Lower lobe of right lung (tissue), 2 donors: ENCODE results near the gene CYP46A1. TPM values are rescaled to one million over a fixed set of nuclear protein-coding genes. Genes with fewer than 3 reads are reported as not detected.

Source experiments
- ATAC-seq, 2 donors: fragments of 200-7000 bp; cut with Tn5 transposase; one replicate each; pipeline ENCODE4 v1.9.1; 2020 to 2022; ENCODE audit warnings: mild to moderate bottlenecking in 2 of 2, moderate library complexity in 2 of 2
- DNase-seq: peaks from one replicate; pipeline ENCODE4 v3.0.0-alpha.2; 2020
- H3K27ac ChIP-seq: fragments of 200-600 bp; one replicate; pipeline ENCODE4 v1.8.0; 2022
- H3K27me3 ChIP-seq: fragments of 200-600 bp; one replicate; pipeline ENCODE4 v1.8.0; 2022; ENCODE audit warnings: low read depth
- H3K36me3 ChIP-seq: fragments of 200-600 bp; one replicate; pipeline ENCODE4 v1.8.0; 2022; ENCODE audit warnings: mild to moderate bottlenecking
- H3K4me1 ChIP-seq: fragments of 200-600 bp; one replicate; pipeline ENCODE4 v1.8.0; 2022
- H3K4me3 ChIP-seq: fragments of 200-600 bp; one replicate; pipeline ENCODE4 v1.8.0; 2022; ENCODE audit warnings: mild to moderate bottlenecking
- H3K9me3 ChIP-seq: fragments of 200-600 bp; one replicate; pipeline ENCODE4 v1.8.0; 2022
- intact Hi-C: fragments of 100-400 bp; cut with DNase I; formaldehyde crosslinking; loops from one replicate; pipeline ENCODE4 v1.11.0; 2022
- total RNA-seq: library from RNA; stranded (reverse); fragmentation: NEBNext Ultra II Directional; extraction: Animal tissue kit (Norgen Biotek cat#: 25700); gene quantifications from one replicate; pipeline ENCODE4 v1.2.1, GENCODE V29; 2021
- TF ChIP-seq, protein P1 (sequence below): fragments of 200-600 bp; IDR thresholded peaks from one replicate; pipeline ENCODE4 v1.8.0; 2022; ENCODE audit warnings: antibody characterized with exemption, mild to moderate bottlenecking
- donor health status: DM: no; HTN: yes; CAD: no; lungs with severe emphysema.

Gene CYP46A1
- total RNA-seq, 1 donor from 2014 or later = 0.62 TPM

- peaks cover 11% of the 10 kb centered on the region for H3K4me1 ChIP-seq
- H3K27ac ChIP-seq = no peak overlapping the region
- TF ChIP-seq, protein P1, sequence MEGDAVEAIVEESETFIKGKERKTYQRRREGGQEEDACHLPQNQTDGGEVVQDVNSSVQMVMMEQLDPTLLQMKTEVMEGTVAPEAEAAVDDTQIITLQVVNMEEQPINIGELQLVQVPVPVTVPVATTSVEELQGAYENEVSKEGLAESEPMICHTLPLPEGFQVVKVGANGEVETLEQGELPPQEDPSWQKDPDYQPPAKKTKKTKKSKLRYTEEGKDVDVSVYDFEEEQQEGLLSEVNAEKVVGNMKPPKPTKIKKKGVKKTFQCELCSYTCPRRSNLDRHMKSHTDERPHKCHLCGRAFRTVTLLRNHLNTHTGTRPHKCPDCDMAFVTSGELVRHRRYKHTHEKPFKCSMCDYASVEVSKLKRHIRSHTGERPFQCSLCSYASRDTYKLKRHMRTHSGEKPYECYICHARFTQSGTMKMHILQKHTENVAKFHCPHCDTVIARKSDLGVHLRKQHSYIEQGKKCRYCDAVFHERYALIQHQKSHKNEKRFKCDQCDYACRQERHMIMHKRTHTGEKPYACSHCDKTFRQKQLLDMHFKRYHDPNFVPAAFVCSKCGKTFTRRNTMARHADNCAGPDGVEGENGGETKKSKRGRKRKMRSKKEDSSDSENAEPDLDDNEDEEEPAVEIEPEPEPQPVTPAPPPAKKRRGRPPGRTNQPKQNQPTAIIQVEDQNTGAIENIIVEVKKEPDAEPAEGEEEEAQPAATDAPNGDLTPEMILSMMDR = no peak
- no peak overlapping the region for H3K4me3 ChIP-seq
- peaks cover 18% of the 10 kb centered on the region for H3K27me3 ChIP-seq
- ATAC-seq (no peak), DNase-seq (no peak)
- H3K9me3 ChIP-seq = no peaks in the 10 kb centered on the region
- H3K36me3 ChIP-seq = no peaks in the 10 kb centered on the region
- intact Hi-C loops = no loop called here
Measured at GRCh38 chr14:99643343-99643742, 40.8 kb upstream of the CYP46A1 start.

DNA sequence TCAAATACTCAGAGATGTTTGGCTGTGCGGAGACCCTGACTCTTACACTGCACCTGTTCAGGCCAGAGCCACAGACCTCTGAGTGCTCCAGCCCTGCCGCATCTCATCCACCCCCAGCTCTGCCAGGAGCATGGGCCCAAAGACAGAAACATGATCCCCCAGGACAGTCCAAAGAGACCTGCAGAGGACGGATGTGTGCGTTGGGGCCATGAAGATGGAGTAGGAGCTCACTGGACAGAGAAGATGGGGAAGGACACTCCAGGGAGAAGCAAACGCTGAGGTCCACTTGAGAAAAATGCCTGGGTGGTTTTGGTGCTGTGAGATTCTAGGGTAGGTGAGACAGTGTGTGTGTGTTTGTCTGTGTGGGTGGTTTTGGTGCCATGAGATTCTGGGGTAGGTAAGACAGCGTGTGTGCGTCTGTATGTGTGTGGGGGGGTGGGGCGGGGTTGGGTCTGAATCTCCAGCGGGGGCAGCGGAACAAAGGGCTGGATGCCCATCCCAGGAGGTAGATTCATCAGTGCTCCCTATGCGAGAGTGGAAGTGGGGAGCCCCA lies 40.0 kb upstream of the CYP46A1 start:
- H3K36me3 ChIP-seq = no peaks in the 10 kb centered on the region
- H3K9me3 ChIP-seq = no peaks in the 10 kb centered on the region
- peaks cover 11% of the 10 kb centered on the region for H3K4me1 ChIP-seq
- peaks cover 18% of the 10 kb centered on the region for H3K27me3 ChIP-seq
- no peak overlapping the region for H3K27ac ChIP-seq
- no peak for ATAC-seq
- no peak overlapping the region for H3K4me3 ChIP-seq
- TF ChIP-seq, protein P1 = no peak
- intact Hi-C loops = no loop called here
- no peak for DNase-seq

GRCh38 chr14:99644723-99645544 lies 39.2 kb upstream of the CYP46A1 start, which contains the start of gene HHIPL1:
HHIPL1 (plus strand) TSS chr14:99645129; CDS start chr14:99645208, 79 bp downstream.
- TF ChIP-seq, protein P1 = no peak
- Histone ChIP-seq H3K36me3 (no peaks in the 10 kb centered on the region), H3K27ac (no peak within 1 kb of the TSS), H3K4me3 (peak within 1 kb of the TSS; percentile 57), H3K9me3 (no peaks in the 10 kb centered on the region), H3K27me3 (peaks cover 18% of the 10 kb centered on the region), H3K4me1 (peaks cover 11% of the 10 kb centered on the region)
- ATAC-seq = peak; percentile 50 to 61
- no peak for DNase-seq
- intact Hi-C loops = no loop called here

DNA sequence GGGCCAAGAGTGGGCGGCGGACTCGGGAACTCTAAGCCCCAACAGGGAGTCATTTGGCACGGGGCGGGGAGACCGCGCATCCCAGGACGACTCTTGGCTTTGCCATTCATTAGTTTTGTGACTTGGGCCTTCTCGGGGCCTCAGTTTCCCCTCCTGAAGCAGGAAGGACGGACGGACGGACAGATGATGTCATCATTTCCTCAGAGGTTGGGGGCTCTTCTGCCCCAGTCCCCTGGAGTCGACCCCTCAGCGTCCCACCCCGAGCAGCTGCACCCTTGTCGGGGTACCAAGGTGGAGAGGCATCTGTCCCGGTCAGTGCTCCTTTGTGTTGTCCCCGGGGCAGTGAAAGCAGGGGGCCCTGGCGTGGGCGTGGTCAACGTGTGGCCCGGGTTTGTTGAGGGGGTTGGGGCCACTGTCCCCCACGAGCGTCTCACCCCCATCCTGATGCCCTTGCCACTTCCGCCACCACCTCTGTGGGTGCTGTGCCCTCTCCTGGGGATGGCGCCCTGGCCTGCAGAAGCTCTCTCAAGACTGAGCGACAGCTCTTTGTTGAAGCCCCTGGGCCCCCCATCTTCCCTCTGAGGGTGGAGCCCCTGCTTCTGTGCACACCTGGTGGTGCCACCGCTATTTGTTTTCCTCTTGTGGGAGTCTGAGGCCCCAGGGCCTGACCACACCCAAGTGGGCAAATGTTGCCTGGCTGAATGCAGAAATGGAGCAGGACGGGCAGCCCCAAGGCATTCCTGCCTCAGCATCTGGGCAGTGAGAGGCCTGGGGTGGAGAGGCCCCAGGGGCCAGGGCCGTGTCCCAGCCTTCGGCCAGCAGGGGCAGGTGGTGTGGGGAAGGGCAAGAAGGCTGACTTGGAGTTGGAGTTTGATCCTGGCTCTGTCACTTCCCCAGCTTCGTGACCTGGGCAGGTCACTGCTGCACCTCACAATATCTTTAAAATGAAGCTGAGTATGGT lies 38.3 kb upstream of the CYP46A1 start:
- no peak for ATAC-seq
- Histone ChIP-seq H3K27ac (no peak overlapping the region), H3K36me3 (no peaks in the 10 kb centered on the region), H3K27me3 (peaks cover 18% of the 10 kb centered on the region), H3K9me3 (no peaks in the 10 kb centered on the region), H3K4me3 (peak overlapping the region; percentile 57), H3K4me1 (peaks cover 11% of the 10 kb centered on the region)
- intact Hi-C loops = no loop called here
- no peak for DNase-seq
- TF ChIP-seq, protein P1 = no peak

GRCh38 chr14:99647411-99647810 lies 36.7 kb upstream of the CYP46A1 start:
- intact Hi-C loops = no loop called here
- DNase-seq (no peak), ATAC-seq (no peak)
- TF ChIP-seq, protein P1 = no peak
- peaks cover 11% of the 10 kb centered on the region for H3K4me1 ChIP-seq
- H3K36me3 ChIP-seq = no peaks in the 10 kb centered on the region
- H3K4me3 ChIP-seq = no peak overlapping the region
- no peaks in the 10 kb centered on the region for H3K9me3 ChIP-seq
- no peak overlapping the region for H3K27ac ChIP-seq
- H3K27me3 ChIP-seq = peaks cover 18% of the 10 kb centered on the region
